NCI-H345 (cell line): ENCODE results near the gene CDCP2.
A peak's percentile ranks its signal among the peaks of the same experiment; 100 is the strongest.

ENCODE experiments used
- DNase-seq: peaks from one replicate; lab custom pipeline; 2025; lab: John Stamatoyannopoulos, UW

Gene CDCP2

GRCh38 chr1:54152696-54153095, at the start of gene CDCP2:
Gene CDCP2, minus strand, starts transcription at chr1:54153000. Its CDS starts 78 bp downstream, at chr1:54152922.
- no peak for DNase-seq

GRCh38 chr1:54200519-54200997, 47.8 kb upstream of the CDCP2 start:
- DNase-seq = no peak

- DNase-seq = peak; percentile 99
These were observed 47.1 kb upstream of the CDCP2 start, which contains the start of the genes CYB5RL and MRPL37 for GRCh38 chr1:54199765-54200518. Gene CYB5RL, minus strand, starts transcription at chr1:54200030. Its CDS starts 4,414 bp downstream, at chr1:54195616. Gene MRPL37, plus strand, starts transcription at chr1:54200167. Its CDS starts 77 bp downstream, at chr1:54200244.

DNA sequence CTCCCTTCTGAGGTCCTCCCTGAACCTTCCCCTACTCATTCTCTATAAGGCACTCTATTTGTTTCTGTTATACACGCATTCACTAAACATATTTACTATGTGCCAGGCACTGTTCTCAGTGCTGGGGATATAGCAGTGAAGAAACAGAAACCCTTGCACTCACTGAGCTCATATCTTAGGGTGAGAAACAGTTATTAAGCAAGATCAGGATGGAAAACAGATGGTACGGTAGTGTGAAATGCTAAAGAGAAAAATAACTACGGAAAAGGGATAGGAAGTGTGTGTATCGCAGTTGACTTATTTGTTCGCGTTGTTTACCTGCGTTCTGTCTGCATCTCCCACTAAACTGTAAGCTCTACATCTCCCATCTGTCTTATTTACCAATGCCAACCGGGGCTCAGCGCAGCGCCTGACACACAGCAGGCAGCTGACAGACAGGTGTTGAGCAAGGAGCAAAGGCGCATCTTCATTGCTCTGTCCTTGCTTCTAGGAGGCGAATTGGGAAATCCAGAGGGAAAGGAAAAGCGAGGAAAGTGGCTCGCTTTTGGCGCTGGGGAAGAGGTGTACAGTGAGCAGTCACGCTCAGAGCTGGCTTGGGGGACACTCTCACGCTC, 46.5 kb upstream of the CDCP2 start:
- peak; percentile 56 for DNase-seq

DNA sequence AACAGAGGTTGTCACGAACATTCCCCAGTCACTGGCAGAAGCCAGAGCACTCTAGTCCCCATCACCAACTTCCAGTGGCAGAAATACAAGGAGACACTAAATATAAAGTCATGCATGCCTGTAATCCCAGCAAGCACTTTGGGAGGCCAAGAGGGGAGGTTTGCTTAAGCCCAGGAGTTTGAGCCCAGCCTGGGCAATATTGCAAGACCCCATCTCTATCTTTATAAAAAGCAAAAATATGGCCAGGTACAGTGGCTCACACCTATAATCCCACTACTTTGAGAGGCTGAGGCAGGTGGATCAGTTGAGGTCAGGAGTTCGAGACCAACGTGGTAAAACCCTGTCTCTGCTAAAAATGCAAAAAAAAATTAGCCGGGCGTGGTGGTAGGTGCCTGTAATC, 40.7 kb upstream of the CDCP2 start:
- DNase-seq = no peak

GRCh38 chr1:54191525-54191924, 38.7 kb upstream of the CDCP2 start:
- DNase-seq = no peak

DNA sequence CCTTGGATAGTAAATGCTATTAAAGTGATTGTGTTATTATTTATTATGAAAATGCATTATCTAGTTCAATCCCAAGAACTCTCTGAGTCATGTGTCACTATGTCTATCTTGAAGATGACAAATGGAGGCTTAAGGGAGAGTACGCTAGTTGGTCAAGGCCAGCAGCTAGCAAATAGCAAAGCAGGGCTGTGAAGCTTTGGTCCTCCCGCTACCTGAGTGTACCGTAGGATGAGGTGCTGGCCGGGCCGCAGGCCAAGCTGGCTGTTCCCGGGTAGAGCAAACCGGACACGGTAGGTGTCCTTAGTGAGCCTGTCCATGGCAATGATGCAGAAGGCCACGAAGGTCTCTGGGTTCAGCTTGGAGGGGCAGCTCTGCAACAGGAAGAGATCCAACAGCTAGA, 37.7 kb upstream of the CDCP2 start:
- DNase-seq = no peak

DNA sequence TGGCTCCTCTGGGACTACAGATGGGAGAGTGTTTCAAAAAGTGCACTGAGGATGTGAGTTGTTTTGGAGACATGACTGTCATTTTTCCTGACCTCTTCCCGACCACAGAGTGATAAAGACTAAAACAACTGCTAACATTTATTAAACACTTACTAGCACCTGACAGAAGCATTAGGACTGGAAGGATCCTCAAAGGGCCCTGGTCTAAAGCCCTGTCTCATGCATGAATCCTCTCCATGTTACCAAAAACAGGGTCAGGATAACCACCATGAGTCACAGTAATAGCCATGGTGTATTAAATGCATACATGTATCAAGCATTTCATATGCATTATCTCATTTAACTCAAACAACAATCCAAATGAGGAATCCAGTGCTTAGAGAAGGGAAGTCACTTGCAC, 35.5 kb upstream of the CDCP2 start:
- DNase-seq = no peak

GRCh38 chr1:54186056-54186455, 33.3 kb upstream of the CDCP2 start:
- DNase-seq = no peak

- no peak for DNase-seq
These were observed 28.0 kb upstream of the CDCP2 start for GRCh38 chr1:54180701-54181360.

DNA sequence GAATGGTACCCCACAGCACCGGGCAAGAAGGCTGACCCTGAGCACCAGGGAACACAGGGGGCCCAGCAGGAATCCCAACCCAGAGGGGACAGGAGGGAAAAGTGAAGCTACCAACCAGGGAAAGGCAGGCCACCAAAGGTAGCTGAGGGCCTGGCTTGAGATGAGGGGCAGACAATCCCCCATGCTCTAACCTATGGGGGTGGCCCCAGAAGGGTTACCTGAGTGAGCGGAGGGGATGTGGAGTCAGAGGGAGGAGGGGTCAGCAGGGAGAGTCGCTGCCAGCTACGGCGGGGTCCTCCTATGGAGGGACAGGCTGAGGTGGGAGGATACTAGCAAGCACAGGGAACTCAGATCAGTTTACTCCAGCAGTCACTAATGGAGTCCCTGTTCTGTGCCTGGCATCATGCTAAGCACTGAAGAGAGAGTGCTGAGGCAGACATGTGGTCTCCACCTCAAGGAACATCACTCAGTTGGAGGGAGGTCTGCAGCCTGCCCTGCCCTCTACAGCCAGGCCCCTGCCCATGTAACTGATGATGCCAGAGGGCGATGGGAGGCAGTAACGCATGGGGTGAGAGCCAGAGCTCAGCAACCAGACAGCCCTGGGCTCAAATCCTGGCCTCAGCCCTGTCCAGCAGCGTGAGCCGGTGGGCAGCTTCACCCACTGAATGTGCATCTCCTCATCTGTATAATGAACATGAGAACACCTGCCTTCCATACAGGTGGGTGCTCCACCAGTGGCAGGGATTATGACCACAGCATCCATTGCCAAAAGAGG, 25.7 kb upstream of the CDCP2 start:
- no peak for DNase-seq

GRCh38 chr1:54177726-54178125, 24.9 kb upstream of the CDCP2 start:
- no peak for DNase-seq

DNA sequence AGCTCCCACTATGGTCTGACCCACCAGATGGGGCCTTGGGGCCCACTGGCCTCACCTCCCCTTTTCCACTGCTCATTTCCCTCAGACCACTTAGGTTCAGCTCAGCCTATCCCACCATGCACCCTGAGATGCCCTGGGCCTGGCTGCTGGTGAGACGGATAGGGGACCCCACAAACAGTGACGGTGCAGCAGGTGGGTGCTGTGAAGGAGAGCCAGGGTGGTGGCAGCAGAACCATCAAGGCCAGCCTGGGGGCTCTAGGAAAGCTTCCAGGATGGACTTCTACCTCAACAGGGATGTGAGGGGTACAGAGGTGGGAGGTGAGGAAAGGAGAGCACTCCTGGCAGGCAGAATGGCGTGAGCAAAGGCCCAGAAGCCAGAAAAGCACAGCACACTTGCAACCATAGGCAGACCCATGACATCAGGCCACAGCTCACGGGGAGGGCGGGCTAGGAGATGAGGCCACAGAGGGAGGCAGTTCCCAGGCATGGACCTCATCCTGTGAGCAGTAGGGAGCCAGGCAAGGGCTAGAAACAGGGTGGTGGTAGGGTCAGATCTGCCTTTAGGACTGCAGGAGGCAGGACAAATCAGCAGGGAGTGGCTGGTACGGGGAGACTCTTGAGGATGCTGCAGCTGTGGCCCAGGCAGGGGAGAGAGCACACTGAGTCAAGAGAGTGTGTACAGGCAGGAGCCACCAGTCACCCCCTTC, 24.0 kb upstream of the CDCP2 start:
- no peak for DNase-seq

DNA sequence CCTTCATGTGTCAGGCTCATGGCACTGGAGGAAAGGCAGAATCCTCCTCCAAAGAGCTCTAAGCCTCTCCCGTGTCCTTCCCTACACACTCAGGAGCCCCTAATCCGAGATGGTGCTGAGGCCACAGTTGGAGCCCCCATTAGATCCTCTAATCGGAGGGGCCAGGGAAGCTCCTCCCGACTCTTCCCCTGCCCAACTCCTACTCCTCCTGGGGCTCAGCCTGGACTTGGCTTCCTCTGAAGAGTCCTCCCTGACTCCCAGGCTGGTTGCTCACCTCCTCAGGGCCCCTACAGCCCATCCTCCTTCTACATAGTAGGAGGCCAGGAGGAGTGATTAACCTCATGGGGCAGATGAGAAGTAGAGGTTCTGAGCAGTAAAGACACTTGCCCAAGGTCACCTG, 21.3 kb upstream of the CDCP2 start:
- DNase-seq = no peak

GRCh38 chr1:54173681-54174080, 20.9 kb upstream of the CDCP2 start:
- DNase-seq = no peak

- no peak for DNase-seq
These were observed 20.1 kb upstream of the CDCP2 start for GRCh38 chr1:54172614-54173599.

- DNase-seq = no peak
These were observed 18.8 kb upstream of the CDCP2 start for GRCh38 chr1:54171606-54172005.

DNA sequence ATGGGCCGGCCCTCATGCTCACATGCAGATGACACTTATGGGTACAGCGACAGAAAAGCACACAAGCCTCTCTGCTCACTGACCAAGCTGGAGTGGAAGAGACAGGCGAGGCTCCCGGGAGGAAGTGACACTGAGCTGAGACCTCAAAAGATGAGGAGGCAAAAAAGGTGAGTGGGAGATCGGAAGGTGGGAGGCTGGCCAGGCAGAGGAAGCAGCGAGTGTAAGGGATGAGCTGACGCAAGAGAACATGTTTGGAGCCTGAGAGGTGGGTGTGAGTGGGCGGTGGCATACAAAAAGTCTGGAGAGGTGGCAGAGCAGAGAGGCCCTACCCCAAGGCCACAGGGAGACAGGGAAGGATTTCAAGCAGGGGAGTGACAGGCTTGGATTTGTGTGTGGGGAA, 18.2 kb upstream of the CDCP2 start:
- DNase-seq = no peak

GRCh38 chr1:54169068-54169467, 16.3 kb upstream of the CDCP2 start:
- no peak for DNase-seq
